SK-N-SH treated with all-trans-retinoic acid at 6 μM for 48 hours (cell line): ENCODE measurements around the gene ST6GAL1.

Experiments
- ATAC-seq: fragments of 200-7000 bp; cut with Tn5 transposase; 3 replicates; pipeline ENCODE4 v1.9.1; 2020; ENCODE audit warnings: mild to moderate bottlenecking, moderate library complexity
- ARNTL ChIP-seq: fragments of 450-650 bp; formaldehyde crosslinking; IDR thresholded peaks from 2 replicates; pipeline ENCODE4 v1.5.0; 2020; ENCODE audit warnings: low read depth, mild to moderate bottlenecking, moderate library complexity, borderline replicate concordance
- BACH2 ChIP-seq: fragments of 250-450 bp; sonication (Bioruptor Pico); IDR thresholded peaks from 2 replicates; pipeline ENCODE4 v1.9.0; 2021; ENCODE audit warnings: mild to moderate bottlenecking, borderline replicate concordance
- CREB5 ChIP-seq: fragments of 250-450 bp; sonication (Bioruptor Pico); IDR thresholded peaks from 2 replicates; pipeline ENCODE4 v1.5.1; 2020; ENCODE audit warnings: low read depth, mild to moderate bottlenecking, moderate library complexity
- CSDC2 ChIP-seq: fragments of 250-450 bp; sonication (Bioruptor Pico); IDR thresholded peaks from 2 replicates; pipeline ENCODE4 v1.5.0; 2020; ENCODE audit warnings: mild to moderate bottlenecking, moderate library complexity
- CSRNP3 ChIP-seq: fragments of 250-450 bp; sonication (Bioruptor Pico); IDR thresholded peaks from 2 replicates; pipeline ENCODE4 v1.5.1; 2021; ENCODE audit warnings: mild to moderate bottlenecking, moderate library complexity
- ESRRG ChIP-seq: fragments of 250-450 bp; sonication (Bioruptor Pico); IDR thresholded peaks from 2 replicates; pipeline ENCODE4 v1.6.1; 2021; ENCODE audit warnings: mild to moderate bottlenecking
- GLIS3 ChIP-seq: fragments of 250-450 bp; sonication (Bioruptor Pico); IDR thresholded peaks from 2 replicates; pipeline ENCODE4 v1.5.0; 2020; ENCODE audit warnings: mild to moderate bottlenecking, moderate library complexity
- ISL1 ChIP-seq: fragments of 250-450 bp; sonication (Bioruptor Pico); IDR thresholded peaks from 2 replicates; pipeline ENCODE4 v2.1.2; 2022; ENCODE audit warnings: mild to moderate bottlenecking, moderate library complexity
- OSR1 ChIP-seq: fragments of 250-450 bp; sonication (Bioruptor Pico); IDR thresholded peaks from 2 replicates; pipeline ENCODE4 v1.8.0; 2022; ENCODE audit warnings: moderate library complexity, mild to moderate bottlenecking, inconsistent platforms
- PATZ1 ChIP-seq: fragments of 250-450 bp; sonication (Bioruptor Pico); IDR thresholded peaks from 2 replicates; pipeline ENCODE4 v1.8.0; 2020; ENCODE audit warnings: mild to moderate bottlenecking, moderate library complexity, borderline replicate concordance
- POU6F1 ChIP-seq: fragments of 250-450 bp; sonication (Bioruptor Pico); IDR thresholded peaks from 2 replicates; pipeline ENCODE4 v1.8.0; 2021; ENCODE audit warnings: low read depth, mild to moderate bottlenecking, moderate library complexity, borderline replicate concordance
- PPARA ChIP-seq: fragments of 250-450 bp; sonication (Bioruptor Pico); IDR thresholded peaks from 2 replicates; pipeline ENCODE4 v1.5.0; 2020; ENCODE audit warnings: mild to moderate bottlenecking, borderline replicate concordance
- RARB ChIP-seq: fragments of 250-450 bp; sonication (Bioruptor Pico); IDR thresholded peaks from 2 replicates; pipeline ENCODE4 v1.8.0; 2021; ENCODE audit warnings: mild to moderate bottlenecking, moderate library complexity
- SNAI2 ChIP-seq: fragments of 250-450 bp; sonication (Bioruptor Pico); IDR thresholded peaks from 2 replicates; pipeline ENCODE4 v1.5.0; 2020; ENCODE audit warnings: mild to moderate bottlenecking, moderate library complexity
- TCF4 ChIP-seq: fragments of 250-450 bp; sonication (Bioruptor Pico); IDR thresholded peaks from 2 replicates; pipeline ENCODE4 v1.8.0; 2021; ENCODE audit warnings: mild to moderate bottlenecking, moderate library complexity, borderline replicate concordance
- TSHZ2 ChIP-seq: fragments of 250-450 bp; sonication (Bioruptor Pico); IDR thresholded peaks from 2 replicates; pipeline ENCODE4 v1.5.0; 2020; ENCODE audit warnings: mild to moderate bottlenecking, moderate library complexity
- ZC3H10 ChIP-seq: fragments of 250-450 bp; sonication (Bioruptor Pico); IDR thresholded peaks from 2 replicates; pipeline ENCODE4 v1.5.1; 2021; ENCODE audit warnings: mild to moderate bottlenecking, moderate library complexity
- ZFP3 ChIP-seq: fragments of 250-450 bp; sonication (Bioruptor Pico); IDR thresholded peaks from 2 replicates; pipeline ENCODE4 v1.5.0; 2020; ENCODE audit warnings: mild to moderate bottlenecking, moderate library complexity
- ZFP30 ChIP-seq: fragments of 450-650 bp; formaldehyde crosslinking; IDR thresholded peaks from 2 replicates; pipeline ENCODE4 v1.5.0; 2022; ENCODE audit warnings: mild to moderate bottlenecking, moderate library complexity
- ZNF565 ChIP-seq: fragments of 450-650 bp; formaldehyde crosslinking; conservative IDR thresholded peaks from 2 replicates; pipeline ENCODE4 v1.5.0; 2020; ENCODE audit warnings: low read depth, mild to moderate bottlenecking, moderate library complexity
- ZNF70 ChIP-seq: fragments of 450-650 bp; formaldehyde crosslinking; IDR thresholded peaks from 2 replicates; pipeline ENCODE4 v1.5.0; 2020; ENCODE audit warnings: mild to moderate bottlenecking, moderate library complexity

Gene ST6GAL1

GRCh38 chr3:187086831-187087230 is 156.5 kb downstream of the ST6GAL1 start (continued):
- TF ChIP-seq CREB5 (no peak), ZNF70 (CRISPR knock-in tag) (no peak), PPARA (no peak), BACH2 (CRISPR knock-in tag) (no peak), ISL1 (CRISPR knock-in tag) (no peak), ARNTL (CRISPR knock-in tag) (no peak), ZC3H10 (CRISPR knock-in tag) (no peak)
- TF ChIP-seq, all 23 proteins: peak for 0

- TF ChIP-seq PPARA (no peak), ZNF565 (CRISPR knock-in tag) (no peak), TCF4 (CRISPR knock-in tag) (no peak), ESRRG (CRISPR knock-in tag) (no peak), ZFP30 (CRISPR knock-in tag) (no peak), OSR1 (CRISPR knock-in tag) (no peak), ZC3H10 (CRISPR knock-in tag) (no peak), CSDC2 (CRISPR knock-in tag) (no peak), ZNF70 (CRISPR knock-in tag) (no peak), TSHZ2 (CRISPR knock-in tag) (no peak), RARB (CRISPR knock-in tag) (no peak), BACH2 (CRISPR knock-in tag) (no peak), ISL1 (CRISPR knock-in tag) (no peak), SNAI2 (CRISPR knock-in tag) (no peak), CSRNP3 (CRISPR knock-in tag) (no peak), POU6F1 (no peak), PATZ1 (CRISPR knock-in tag) (no peak), ZFP3 (CRISPR knock-in tag) (no peak), CREB5 (no peak)
- ATAC-seq: no peak
These were observed 158.4 kb downstream of the ST6GAL1 start for GRCh38 chr3:187088701-187089100.

GRCh38 chr3:187093320-187093719 is 163.0 kb downstream of the ST6GAL1 start:
- ATAC-seq: no peak
- TF ChIP-seq ZFP3 (CRISPR knock-in tag) (no peak), TCF4 (CRISPR knock-in tag) (no peak), ZC3H10 (CRISPR knock-in tag) (no peak), GLIS3 (CRISPR knock-in tag) (no peak), SNAI2 (CRISPR knock-in tag) (no peak), ZFP30 (CRISPR knock-in tag) (no peak), CSDC2 (CRISPR knock-in tag) (no peak), TSHZ2 (CRISPR knock-in tag) (no peak), PATZ1 (CRISPR knock-in tag) (no peak), ESRRG (CRISPR knock-in tag) (no peak)
